ENCODE results near the gene YWHAH. TPM values are rescaled to one million over a fixed set of nuclear protein-coding genes. Genes with fewer than 3 reads are reported as not detected.

YWHAH gene
- total and polyA plus RNA-seq, 9 of the 15 experiments (the other 6 are each of a cell fraction or from before 2014, with no cell fraction given) = 32.0 to 177 (median 114) TPM

- TF ChIP-seq KDM2B (CRISPR knock-in tag; IDR thresholded peaks at IDR 0.05) (no peak), GATA2 (CRISPR knock-in tag; IDR thresholded peaks at IDR 0.05) (no peak), HINFP (tag; conservative IDR thresholded peaks at IDR 0.05; ENCODE audit: low read depth) (no peak), DNMT1 (IDR thresholded peaks at IDR 0.05) (no peak), IRF1 (CRISPR knock-in tag; IDR thresholded peaks at IDR 0.05; ENCODE audit: borderline replicate concordance) (no peak), NBN (IDR thresholded peaks at IDR 0.05; ENCODE audit: low read depth) (no peak), HNRNPK (IDR thresholded peaks at IDR 0.05; ENCODE audit: low read depth, low read length, poor library complexity, severe bottlenecking) (no peak), EP300 (IDR thresholded peaks at IDR 0.05; ENCODE audit: low read length) (no peak), E2F4 (CRISPR knock-in tag; IDR thresholded peaks at IDR 0.05; ENCODE audit: low read depth) (no peak), ZBTB1 (CRISPR knock-in tag; IDR thresholded peaks at IDR 0.05; ENCODE audit: borderline replicate concordance, low read depth) (no peak), ZHX1 (conservative IDR thresholded peaks at IDR 0.05; ENCODE audit: low read length) (no peak), FIP1L1 (IDR thresholded peaks at IDR 0.05; ENCODE audit: low read depth, low read length, poor library complexity, severe bottlenecking) (no peak), TCF3 (CRISPR knock-in tag; IDR thresholded peaks at IDR 0.05) (peak; percentile 52), ZBTB12 (CRISPR knock-in tag; IDR thresholded peaks at IDR 0.05) (no peak), ZNF280B (CRISPR knock-in tag; IDR thresholded peaks at IDR 0.05) (no peak), KDM1A (IDR thresholded peaks at IDR 0.05) (peak; percentile 61 to 74; a peak in 3 of 4 replicates), CC2D1A (IDR thresholded peaks at IDR 0.05) (no peak), RAD21 (CRISPR knock-in tag; conservative IDR thresholded peaks at IDR 0.05 in 1 of 2, IDR thresholded peaks at IDR 0.05 in 1 of 2) (no peak)
These were observed 32.5 kb upstream of the YWHAH start (continued) for GRCh38 chr22:31911565-31912406.
